HCT116 (cell line): ENCODE results near the gene F10. TPM values are rescaled to one million over a fixed set of nuclear protein-coding genes. Genes with fewer than 3 reads are reported as not detected.

ENCODE experiments used
- ATAC-seq: fragments of 200-7000 bp; cut with Tn5 transposase; 2 replicates; pipeline ENCODE4 v1.9.1; 2020; ENCODE audit warnings: mild to moderate bottlenecking, moderate library complexity
- BruUV-seq: library from RNA; stranded (reverse); fragments of 400-500 nt; replicated peaks from 2 replicates; lab custom pipeline; 2021; lab: Mats Ljungman, UMichigan
- CTCF ChIA-PET: fragments of 300-600 bp; sonication (Branson Sonifier 250); formaldehyde crosslinking; loops from one replicate; lab custom pipeline; 2021; ENCODE audit warnings: antibody characterized with exemption; lab: Charles Lee
- POLR2A ChIA-PET: fragments of 300-600, 350-600 bp; sonication (Branson Sonifier 250); formaldehyde crosslinking; loops from one replicate; lab custom pipeline; 2021; ENCODE audit warnings: antibody characterized with exemption; lab: Charles Lee
- RAD21 ChIA-PET, 2 experiments: fragments of 300-600 bp; sonication (Branson Sonifier 250); formaldehyde crosslinking; loops; one replicate each; lab custom pipeline; 2023; ENCODE audit warnings: low total read pairs in 2 of 2; ENCODE audit not compliant: uncharacterized antibody in 2 of 2, unreplicated experiment in 2 of 2, low non-redundant PET in 1 of 2; lab: Charles Lee
- DNase-seq: peaks from one replicate; pipeline ENCODE4 v3.0.0-alpha.2; 2010; ENCODE audit warnings: low read depth, low spot score
- H2AFZ ChIP-seq: fragments of 200-600 bp; shearing (Covaris generic), sonication (generic); 2 replicates; pipeline ENCODE4 v1.6.1; 2017; ENCODE audit warnings: low read depth, mixed run types, mixed read lengths, antibody characterized with exemption, low read length; ENCODE audit not compliant: poor library complexity, severe bottlenecking
- H3K27ac ChIP-seq: 2 replicates; pipeline ENCODE4 v1.5.1; 2012; ENCODE audit warnings: low read depth, low read length
- H3K27me3 ChIP-seq: fragments of 200-600 bp; sonication (generic); 2 replicates; pipeline ENCODE4 v1.6.1; 2016; ENCODE audit warnings: mixed run types, low read length, mixed read lengths; ENCODE audit not compliant: insufficient read depth
- H3K36me3 ChIP-seq, 2 experiments: fragments of 200-500 bp in 1 of 2; fragments of 200-600 bp in 1 of 2; sonication (Bioruptor generic) in 1 of 2; sonication (generic) in 1 of 2; 2 replicates each; pipeline versions ENCODE4 v1.5.1 to v1.6.1; 2014 to 2016; ENCODE audit warnings: low read length in 2 of 2, inconsistent platforms in 1 of 2, mixed read lengths in 1 of 2, mixed run types in 1 of 2; ENCODE audit not compliant: insufficient read depth in 2 of 2, control insufficient read depth in 1 of 2
- H3K4me1 ChIP-seq, 2 experiments: fragments of 200-600 bp in 1 of 2; sonication (generic) in 1 of 2; 2 replicates each; pipeline versions ENCODE4 v1.5.1 to v1.6.1; 2012 to 2017; ENCODE audit warnings: low read length in 2 of 2, inconsistent platforms in 1 of 2, mild to moderate bottlenecking in 1 of 2, mixed read lengths in 1 of 2, mixed run types in 1 of 2, moderate library complexity in 1 of 2; ENCODE audit not compliant: insufficient read depth in 2 of 2, control insufficient read depth in 1 of 2
- H3K4me2 ChIP-seq: fragments of 200-600 bp; sonication (generic); 2 replicates; pipeline ENCODE4 v1.6.1; 2017; ENCODE audit warnings: mixed run types, low read length, mixed read lengths
- H3K4me3 ChIP-seq, 2 experiments: fragments of 200-600 bp in 1 of 2; sonication (generic) in 1 of 2; replicated peaks in 1 of 2; 2 replicates each; pipeline ENCODE4 v1.5.1; 2011 to 2016; ENCODE audit warnings: low read length in 2 of 2, control low read depth in 1 of 2, low read depth in 1 of 2, mild to moderate bottlenecking in 1 of 2, mixed read lengths in 1 of 2, mixed run types in 1 of 2
- H3K79me2 ChIP-seq: fragments of 200-600 bp; sonication (generic); 2 replicates; pipeline ENCODE4 v1.6.1; 2017; ENCODE audit warnings: mild to moderate bottlenecking, mixed run types, low read length, moderate library complexity, mixed read lengths; ENCODE audit not compliant: insufficient read depth
- H3K9ac ChIP-seq: fragments of 200-600 bp; sonication (generic); 2 replicates; pipeline ENCODE4 v1.6.1; 2016; ENCODE audit warnings: low read length, mixed read lengths
- H3K9me2 ChIP-seq: fragments of 200-600 bp; sonication (generic), shearing (Covaris generic); 2 replicates; pipeline ENCODE4 v1.6.1; 2017; ENCODE audit warnings: mixed run types, mild to moderate bottlenecking, moderate library complexity; ENCODE audit not compliant: insufficient read depth
- H3K9me3 ChIP-seq, 2 experiments: fragments of 200-500 bp in 1 of 2; fragments of 200-600 bp in 1 of 2; sonication (Bioruptor generic) in 1 of 2; sonication (generic) in 1 of 2; 2 replicates each; pipeline ENCODE4 v1.6.1; 2014 to 2017; ENCODE audit warnings: low read length in 2 of 2, mixed read lengths in 2 of 2, inconsistent platforms in 1 of 2, low read depth in 1 of 2, mild to moderate bottlenecking in 1 of 2, mixed run types in 1 of 2, moderate library complexity in 1 of 2; ENCODE audit not compliant: control insufficient read depth in 1 of 2, insufficient read depth in 1 of 2
- H4K20me1 ChIP-seq: fragments of 200-600 bp; sonication (generic), shearing (Covaris generic); 2 replicates; pipeline ENCODE4 v1.6.1; 2017; ENCODE audit warnings: mixed run types, mild to moderate bottlenecking, moderate library complexity; ENCODE audit not compliant: insufficient read depth
- CBX3 ChIP-seq: IDR thresholded peaks from 2 replicates; pipeline ENCODE4 v1.6.1; 2012; ENCODE audit warnings: low read depth
- CEBPB ChIP-seq: IDR thresholded peaks from 2 replicates; pipeline ENCODE4 v1.6.1; 2012; ENCODE audit warnings: low read depth
- CTCF ChIP-seq, 3 experiments: fragments of 200-600 bp in 1 of 3; sonication (generic) in 1 of 3; IDR thresholded peaks in 2 of 3; conservative IDR thresholded peaks in 1 of 3; 2 replicates each; pipeline ENCODE4 v1.5.1; 2012 to 2017; ENCODE audit warnings: low read depth in 2 of 3, low read length in 2 of 3, antibody characterized with exemption in 1 of 3, borderline replicate concordance in 1 of 3, control low read depth in 1 of 3, mild to moderate bottlenecking in 1 of 3, mixed read lengths in 1 of 3, mixed run types in 1 of 3, moderate library complexity in 1 of 3; ENCODE audit not compliant: insufficient read depth in 1 of 3
- ELF1 ChIP-seq: IDR thresholded peaks from 2 replicates; pipeline ENCODE4 v1.6.1; 2012; ENCODE audit warnings: low read depth, borderline replicate concordance
- EZH2phosphoT487 ChIP-seq: fragments of 200-600 bp; IDR thresholded peaks from 2 replicates; pipeline ENCODE4 v1.6.1; 2018; ENCODE audit warnings: antibody characterized with exemption, borderline replicate concordance
- JUND ChIP-seq: IDR thresholded peaks from 2 replicates; pipeline ENCODE4 v1.6.1; 2012
- MAX ChIP-seq: IDR thresholded peaks from 2 replicates; pipeline ENCODE4 v1.6.1; 2012
- RAD21 ChIP-seq: IDR thresholded peaks from 2 replicates; pipeline ENCODE4 v1.6.1; 2012; ENCODE audit warnings: low read depth, mild to moderate bottlenecking
- SIN3A ChIP-seq: IDR thresholded peaks from 2 replicates; pipeline ENCODE4 v1.6.1; 2012; ENCODE audit warnings: low read depth
- SP1 ChIP-seq: IDR thresholded peaks from 2 replicates; pipeline ENCODE4 v1.6.1; 2012; ENCODE audit warnings: low read depth
- ZBTB33 ChIP-seq: IDR thresholded peaks from 2 replicates; pipeline ENCODE4 v1.6.1; 2011; ENCODE audit warnings: mild to moderate bottlenecking, low read length, moderate library complexity; ENCODE audit not compliant: insufficient replicate concordance; ENCODE audit errors: extremely low read depth
- ZNF274 ChIP-seq: fragments of 200-500 bp; sonication (Bioruptor generic); IDR thresholded peaks from 2 replicates; pipeline ENCODE4 v1.6.1; 2014; ENCODE audit warnings: mild to moderate bottlenecking, low read depth, low read length, inconsistent platforms
- intact Hi-C: fragments of 100-400 bp; cut with micrococcal nuclease; formaldehyde crosslinking; loops from 2 replicates; pipeline ENCODE4 v1.10.0; 2022
- total RNA-seq: library from RNA; stranded (reverse); gene quantifications from one replicate; pipeline ENCODE4 v1.2.1, GENCODE V29; 2021; ENCODE audit not compliant: unreplicated experiment

F10 gene
- total RNA-seq, 1 experiment from 2014 or later, result 4.0 TPM

- DNase-seq (no peak), ATAC-seq (no peak)
- Histone ChIP-seq H3K9ac (no peak overlapping the region), H2AFZ (no peak overlapping the region), H3K27ac (no peak overlapping the region), H3K4me3 (no peak overlapping the region), H3K9me2 (no peaks in the 10 kb centered on the region), H3K27me3 (0 out of 2 replicates have a peak, but pooled peaks cover 4% of the 10 kb centered on the region), H3K9me3 (no peaks in the 10 kb centered on the region), H3K4me2 (peak overlapping the region; percentile 76), H3K4me1 (peaks cover 4 to 21% of the 10 kb centered on the region in 2 experiments; a peak in 3 of 4 replicates), H3K79me2 (no peaks in the 10 kb centered on the region), H4K20me1 (no peaks in the 10 kb centered on the region), H3K36me3 (no peaks in the 10 kb centered on the region)
- BruUV-seq, result no TSS peak
- POLR2A ChIA-PET, result no interaction called here
- CTCF ChIA-PET, result no interaction called here
- RAD21 ChIA-PET, result no interaction called here
- no peak for TF ChIP-seq ZBTB33
- TF ChIP-seq MAX, result no peak
- no peak for TF ChIP-seq SIN3A
- no peak for TF ChIP-seq SP1
- no peak for TF ChIP-seq CEBPB
- TF ChIP-seq JUND, result no peak
- no peak for TF ChIP-seq ELF1
- no peak for TF ChIP-seq CBX3
- no peak for TF ChIP-seq CTCF (IDR thresholded peaks at IDR 0.05 in 2 of 3, conservative IDR thresholded peaks at IDR 0.05 in 1 of 3; ENCODE audit: borderline replicate concordance in 1 of 3, insufficient read depth in 1 of 3, low read depth in 2 of 3, low read length in 2 of 3)
- TF ChIP-seq RAD21, result no peak
- TF ChIP-seq ZNF274, result no peak
- TF ChIP-seq EZH2phosphoT487, result no peak
- intact Hi-C loops, result loop anchor here (5.0 kb wide), 1 partner anchor 85 kb away; no protein-coding TSS in a partner anchor
Observed at GRCh38 chr13:113121928-113122471, 599 bp upstream of the F10 start.
